OCI-LY7 (cell line): Measurements from ENCODE around the gene SEPSECS. TPM values are rescaled to one million over a fixed set of nuclear protein-coding genes. Genes with fewer than 3 reads are reported as not detected.
A peak's percentile ranks its signal among the peaks of the same experiment; 100 is the strongest.

Experiments
- BruUV-seq: library from RNA; stranded (reverse); fragments of 400-500 nt; replicated peaks from 2 replicates; lab custom pipeline; 2021; lab: Mats Ljungman, UMichigan
- CTCF ChIA-PET: fragments of 300-600 bp; sonication (Branson Sonifier 250); formaldehyde crosslinking; loops from one replicate; lab custom pipeline; 2022; ENCODE audit warnings: antibody characterized with exemption; ENCODE audit not compliant: unreplicated experiment; lab: Charles Lee
- POLR2A ChIA-PET: fragments of 300-600 bp; sonication (Branson Sonifier 250); formaldehyde crosslinking; loops from one replicate; lab custom pipeline; 2022; ENCODE audit warnings: antibody characterized with exemption; lab: Charles Lee
- DNase-seq: peaks from one replicate; pipeline ENCODE4 v3.0.0-alpha.2; 2015; ENCODE audit warnings: low spot score
- H2AFZ ChIP-seq: fragments of 200-600 bp; sonication (generic), shearing (Covaris generic); 2 replicates; pipeline ENCODE4 v1.6.1; 2014; ENCODE audit warnings: mild to moderate bottlenecking, antibody characterized with exemption, low read length, moderate library complexity
- H3K27ac ChIP-seq: fragments of 200-600 bp; sonication (generic); 2 replicates; pipeline ENCODE4 v1.5.1; 2014; ENCODE audit warnings: mixed run types, low read depth, mild to moderate bottlenecking, moderate library complexity, low read length, inconsistent platforms; ENCODE audit not compliant: poor library complexity, severe bottlenecking
- H3K36me3 ChIP-seq: fragments of 200-600 bp; sonication (generic); 2 replicates; pipeline ENCODE4 v1.6.1; 2014; ENCODE audit warnings: mild to moderate bottlenecking, antibody characterized with exemption, low read length, moderate library complexity, mixed read lengths; ENCODE audit not compliant: insufficient read depth
- H3K4me1 ChIP-seq: fragments of 200-600 bp; sonication (generic); 2 replicates; pipeline ENCODE4 v1.5.1; 2014; ENCODE audit warnings: mild to moderate bottlenecking, low read length; ENCODE audit not compliant: insufficient read depth, poor library complexity, severe bottlenecking
- H3K4me2 ChIP-seq: fragments of 200-600 bp; sonication (generic); 2 replicates; pipeline ENCODE4 v1.6.1; 2014; ENCODE audit warnings: mild to moderate bottlenecking, low read length
- H3K4me3 ChIP-seq: fragments of 200-600 bp; sonication (generic); 2 replicates; pipeline ENCODE4 v1.5.1; 2014; ENCODE audit warnings: mild to moderate bottlenecking, low read depth, low read length; ENCODE audit not compliant: poor library complexity, severe bottlenecking
- H3K79me2 ChIP-seq: fragments of 200-600 bp; sonication (generic); 2 replicates; pipeline ENCODE4 v1.6.1; 2016; ENCODE audit warnings: low read depth, mild to moderate bottlenecking, low read length, moderate library complexity, mixed read lengths; ENCODE audit not compliant: insufficient read depth
- H3K9me2 ChIP-seq: fragments of 200-600 bp; sonication (generic); 2 replicates; pipeline ENCODE4 v1.6.1; 2016; ENCODE audit warnings: mild to moderate bottlenecking, low read length, mixed read lengths; ENCODE audit not compliant: insufficient read depth
- H3K9me3 ChIP-seq: fragments of 200-600 bp; sonication (generic); 2 replicates; pipeline ENCODE4 v1.6.1; 2014; ENCODE audit warnings: mild to moderate bottlenecking, mixed run types, low read length, mixed read lengths
- H4K20me1 ChIP-seq: fragments of 200-600 bp; sonication (generic); 2 replicates; pipeline ENCODE4 v1.6.1; 2014; ENCODE audit warnings: mild to moderate bottlenecking, antibody characterized with exemption, low read length, moderate library complexity, mixed read lengths; ENCODE audit not compliant: insufficient read depth
- CTCF ChIP-seq: fragments of 200-600 bp; sonication (generic); conservative IDR thresholded peaks from 2 replicates; pipeline ENCODE4 v1.5.1; 2014; ENCODE audit warnings: mild to moderate bottlenecking, antibody characterized with exemption, low read length, moderate library complexity, mixed read lengths
- EZH2phosphoT487 ChIP-seq: fragments of 200-600 bp; sonication (generic); IDR thresholded peaks from 2 replicates; pipeline ENCODE4 v1.6.1; 2018; ENCODE audit warnings: low read depth, borderline replicate concordance, mild to moderate bottlenecking, mixed run types, antibody characterized with exemption, low read length, moderate library complexity, mixed read lengths
- intact Hi-C: fragments of 100-400 bp; cut with micrococcal nuclease; formaldehyde crosslinking; loops from one replicate; pipeline ENCODE4 v1.10.0; 2022; ENCODE audit not compliant: unreplicated experiment
- total RNA-seq, 2 experiments: library from RNA; depleted of rRNA in 1 of 2; stranded (reverse); fragments of >200 nt in 1 of 2; shearing (Covaris generic) in 1 of 2; gene quantifications; 2 replicates each; pipeline ENCODE4 v1.2.3, GENCODE V29; 2014 to 2022

SEPSECS gene
- total RNA-seq, 2 experiments from 2014 or later, result 5.0 to 13.0 TPM

- TF ChIP-seq EZH2phosphoT487 (no peak), CTCF (no peak)
- Histone ChIP-seq H4K20me1 (no peaks in the 10 kb centered on the region), H3K79me2 (no peaks in the 10 kb centered on the region), H3K9me3 (no peaks in the 10 kb centered on the region), H2AFZ (no peak overlapping the region), H3K36me3 (no peaks in the 10 kb centered on the region), H3K4me1 (no peaks in the 10 kb centered on the region), H3K4me2 (no peak overlapping the region), H3K9me2 (no peaks in the 10 kb centered on the region), H3K4me3 (no peak overlapping the region), H3K27ac (no peak overlapping the region)
- intact Hi-C loops, result no loop called here
- CTCF ChIA-PET, result no interaction called here
- BruUV-seq, result no TSS peak
- POLR2A ChIA-PET, result interaction anchor here (1.5 kb wide), 1 partner anchor 11 kb away, joined by 7 read pairs; no protein-coding TSS in a partner anchor
- no peak for DNase-seq
Measured at GRCh38 chr4:25184056-25184455, 23.8 kb upstream of the SEPSECS start.

GRCh38 chr4:25182937-25183336 is 22.7 kb upstream of the SEPSECS start:
- ChIA-PET POLR2A (no interaction called here), CTCF (no interaction called here)
- Histone ChIP-seq H4K20me1 (no peaks in the 10 kb centered on the region), H3K9me2 (no peaks in the 10 kb centered on the region), H3K79me2 (no peaks in the 10 kb centered on the region), H3K9me3 (no peaks in the 10 kb centered on the region), H3K4me2 (no peak overlapping the region), H3K27ac (no peak overlapping the region), H3K36me3 (no peaks in the 10 kb centered on the region), H3K4me3 (no peak overlapping the region), H3K4me1 (no peaks in the 10 kb centered on the region), H2AFZ (no peak overlapping the region)
- no peak for DNase-seq
- TF ChIP-seq EZH2phosphoT487, result no peak
- TF ChIP-seq CTCF, result no peak
- intact Hi-C loops, result no loop called here
- no TSS peak for BruUV-seq

- ChIA-PET POLR2A (interaction anchor here (0.7 to 1.0 kb wide), 3 partner anchors 15 to 185 kb away, joined by 3 to 9 read pairs (median 5); no protein-coding TSS in a partner anchor), CTCF (interaction anchor here (1.0 kb wide), 1 partner anchor 11 kb away, joined by 5 read pairs; no protein-coding TSS in a partner anchor)
- Histone ChIP-seq H3K4me1 (no peaks in the 10 kb centered on the region), H3K4me3 (no peak overlapping the region), H2AFZ (no peak overlapping the region), H3K36me3 (no peaks in the 10 kb centered on the region), H3K9me2 (no peaks in the 10 kb centered on the region), H3K27ac (no peak overlapping the region), H3K9me3 (no peaks in the 10 kb centered on the region), H3K79me2 (no peaks in the 10 kb centered on the region), H4K20me1 (no peaks in the 10 kb centered on the region), H3K4me2 (no peak overlapping the region)
- BruUV-seq, result no TSS peak
- TF ChIP-seq CTCF (peak; percentile 96), EZH2phosphoT487 (no peak)
- DNase-seq, result peak; percentile 80
- intact Hi-C loops, result loop anchor here (1.0 to 2.0 kb wide), 2 partner anchors 132 to 187 kb away; partner anchors contain the start of gene ZCCHC4
Measured at GRCh38 chr4:25180524-25181131, 20.4 kb upstream of the SEPSECS start.
